Calu3 (cell line): Measurements from ENCODE around the gene WDR74. TPM values are rescaled to one million over a fixed set of nuclear protein-coding genes. Genes with fewer than 3 reads are reported as not detected.

ENCODE experiments used
- BruUV-seq: library from RNA; stranded (reverse); fragments of 400-500 nt; replicated peaks from 2 replicates; lab custom pipeline; 2021; lab: Mats Ljungman, UMichigan
- CTCF ChIA-PET: fragments of 300-600 bp; sonication (Branson Sonifier 250); formaldehyde crosslinking; loops from one replicate; lab custom pipeline; 2022; ENCODE audit warnings: antibody characterized with exemption; lab: Charles Lee
- DNase-seq: peaks from one replicate; pipeline ENCODE4 v3.0.0; 2022
- H3K27ac Mint-ChIP-seq: one replicate; pipeline ENCODE4 v1.8.0; 2022; ENCODE audit warnings: mixed read lengths; ENCODE audit not compliant: unreplicated experiment
- H3K27me3 Mint-ChIP-seq: one replicate; pipeline ENCODE4 v1.8.0; 2022; ENCODE audit warnings: mixed read lengths; ENCODE audit not compliant: unreplicated experiment
- H3K36me3 Mint-ChIP-seq: one replicate; pipeline ENCODE4 v1.8.0; 2022; ENCODE audit warnings: mild to moderate bottlenecking, moderate library complexity, mixed read lengths; ENCODE audit not compliant: insufficient read depth, unreplicated experiment
- H3K4me1 Mint-ChIP-seq: one replicate; pipeline ENCODE4 v1.8.0; 2022; ENCODE audit warnings: mild to moderate bottlenecking, low read depth, mixed read lengths; ENCODE audit not compliant: unreplicated experiment
- H3K4me3 Mint-ChIP-seq: one replicate; pipeline ENCODE4 v1.8.0; 2022; ENCODE audit warnings: mild to moderate bottlenecking, low read depth, moderate library complexity, mixed read lengths; ENCODE audit not compliant: unreplicated experiment
- H3K9me3 Mint-ChIP-seq: one replicate; pipeline ENCODE4 v1.8.0; 2022; ENCODE audit warnings: low read depth, mixed read lengths; ENCODE audit not compliant: unreplicated experiment
- intact Hi-C: fragments of 100-400 bp; cut with micrococcal nuclease; formaldehyde crosslinking; loops from one replicate; pipeline ENCODE4 v1.10.0; 2022; ENCODE audit not compliant: unreplicated experiment
- total RNA-seq: library from RNA; stranded (reverse); gene quantifications from 2 replicates; pipeline ENCODE4 v1.2.3, GENCODE V29; 2022
- TF ChIP-seq, protein P1 (sequence below): fragments of 200-600 bp; IDR thresholded peaks from one replicate; pipeline ENCODE4 v1.8.0; 2022; ENCODE audit warnings: antibody characterized with exemption; ENCODE audit not compliant: unreplicated experiment

Gene WDR74
- total RNA-seq, 1 experiment from 2014 or later: 87.7 TPM

DNA sequence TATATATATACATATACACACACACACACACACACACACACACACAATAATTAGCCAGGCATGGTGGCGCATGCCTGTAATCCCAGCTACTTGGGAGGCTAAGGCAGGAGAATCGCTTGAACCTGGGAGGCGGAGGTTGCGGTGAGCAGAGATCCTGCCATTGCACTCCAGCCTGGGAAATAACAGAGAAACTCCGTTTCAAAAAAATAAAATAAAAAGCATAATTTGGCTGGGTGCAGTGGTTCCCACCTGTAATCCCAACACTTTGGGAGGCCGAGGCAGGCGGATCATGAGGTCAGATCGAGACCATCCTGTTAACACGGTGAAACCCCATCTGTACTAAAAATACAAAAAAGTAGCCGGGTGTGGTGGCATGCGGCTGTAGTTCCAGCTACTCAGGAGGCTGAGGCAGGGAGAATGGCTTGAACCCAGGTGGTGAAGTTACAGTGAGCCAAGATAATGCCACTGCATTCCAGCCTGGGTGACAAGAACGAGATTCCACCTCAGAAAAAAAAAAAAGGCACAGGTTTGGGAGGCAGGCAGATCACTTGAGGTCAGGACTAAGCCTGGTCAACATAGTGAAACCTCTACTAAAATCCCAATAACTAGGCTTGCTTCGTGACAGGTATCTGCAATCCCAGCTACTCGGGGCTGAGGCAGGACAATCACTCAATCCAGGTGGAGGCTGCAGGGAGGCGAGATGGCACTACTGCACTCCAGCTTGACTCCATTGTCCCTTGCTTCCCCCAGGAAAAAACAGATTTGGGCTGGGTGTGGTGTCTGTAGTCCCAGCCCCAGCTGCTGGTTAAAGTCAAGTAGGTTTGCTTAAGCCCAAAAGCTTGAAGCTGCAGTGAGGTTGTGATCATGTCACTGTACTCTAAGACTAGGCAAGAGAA, 11.8 kb upstream of the WDR74 start:
- CTCF ChIA-PET: interaction anchor here (1.0 kb wide), 1 partner anchor 65 kb away, joined by 3 read pairs; no protein-coding TSS in a partner anchor
- no peak for DNase-seq
- Mint-ChIP-seq H3K9me3 (no peaks in the 10 kb centered on the region), H3K27me3 (no peaks in the 10 kb centered on the region), H3K36me3 (peaks cover 64% of the 10 kb centered on the region), H3K4me1 (peaks cover 25% of the 10 kb centered on the region), H3K27ac (peak overlapping the region; percentile 34), H3K4me3 (peak overlapping the region; percentile 22)
- BruUV-seq: no TSS peak
- TF ChIP-seq, protein P1, sequence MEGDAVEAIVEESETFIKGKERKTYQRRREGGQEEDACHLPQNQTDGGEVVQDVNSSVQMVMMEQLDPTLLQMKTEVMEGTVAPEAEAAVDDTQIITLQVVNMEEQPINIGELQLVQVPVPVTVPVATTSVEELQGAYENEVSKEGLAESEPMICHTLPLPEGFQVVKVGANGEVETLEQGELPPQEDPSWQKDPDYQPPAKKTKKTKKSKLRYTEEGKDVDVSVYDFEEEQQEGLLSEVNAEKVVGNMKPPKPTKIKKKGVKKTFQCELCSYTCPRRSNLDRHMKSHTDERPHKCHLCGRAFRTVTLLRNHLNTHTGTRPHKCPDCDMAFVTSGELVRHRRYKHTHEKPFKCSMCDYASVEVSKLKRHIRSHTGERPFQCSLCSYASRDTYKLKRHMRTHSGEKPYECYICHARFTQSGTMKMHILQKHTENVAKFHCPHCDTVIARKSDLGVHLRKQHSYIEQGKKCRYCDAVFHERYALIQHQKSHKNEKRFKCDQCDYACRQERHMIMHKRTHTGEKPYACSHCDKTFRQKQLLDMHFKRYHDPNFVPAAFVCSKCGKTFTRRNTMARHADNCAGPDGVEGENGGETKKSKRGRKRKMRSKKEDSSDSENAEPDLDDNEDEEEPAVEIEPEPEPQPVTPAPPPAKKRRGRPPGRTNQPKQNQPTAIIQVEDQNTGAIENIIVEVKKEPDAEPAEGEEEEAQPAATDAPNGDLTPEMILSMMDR: no peak
- intact Hi-C loops: no loop called here

DNA sequence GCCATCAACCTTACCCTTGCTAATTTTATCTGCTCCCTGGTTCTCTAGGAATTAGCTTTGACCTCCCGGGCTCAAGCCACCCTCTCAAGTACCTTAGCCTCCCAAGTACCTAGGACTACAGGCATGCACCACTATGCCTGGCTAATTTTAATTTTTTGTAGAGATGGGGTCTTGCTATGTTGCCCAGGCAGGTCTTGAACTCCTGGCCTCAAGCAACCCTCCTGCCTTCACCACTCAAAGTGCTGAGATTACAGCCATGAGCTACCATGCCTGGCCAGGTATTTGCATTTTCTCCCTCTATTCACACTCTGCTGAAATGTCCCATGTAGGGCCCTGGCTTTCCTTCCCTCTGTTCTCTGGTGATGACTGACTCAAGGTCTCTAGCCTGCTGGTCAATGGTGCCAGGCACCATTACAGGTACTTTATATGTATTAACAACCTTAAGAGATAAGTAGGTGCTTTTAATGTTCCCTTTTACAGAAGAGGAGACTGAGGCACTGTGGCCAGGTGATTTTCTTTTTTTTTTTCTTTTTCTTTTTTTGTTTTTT, 8.5 kb upstream of the WDR74 start:
- Mint-ChIP-seq H3K4me1 (peaks cover 12% of the 10 kb centered on the region), H3K4me3 (no peak overlapping the region), H3K9me3 (no peaks in the 10 kb centered on the region), H3K27ac (no peak overlapping the region), H3K36me3 (peaks cover 31% of the 10 kb centered on the region), H3K27me3 (no peaks in the 10 kb centered on the region)
- DNase-seq: no peak
- TF ChIP-seq, protein P1: no peak
- intact Hi-C loops: no loop called here
- CTCF ChIA-PET: no interaction called here
- BruUV-seq: no TSS peak

DNA sequence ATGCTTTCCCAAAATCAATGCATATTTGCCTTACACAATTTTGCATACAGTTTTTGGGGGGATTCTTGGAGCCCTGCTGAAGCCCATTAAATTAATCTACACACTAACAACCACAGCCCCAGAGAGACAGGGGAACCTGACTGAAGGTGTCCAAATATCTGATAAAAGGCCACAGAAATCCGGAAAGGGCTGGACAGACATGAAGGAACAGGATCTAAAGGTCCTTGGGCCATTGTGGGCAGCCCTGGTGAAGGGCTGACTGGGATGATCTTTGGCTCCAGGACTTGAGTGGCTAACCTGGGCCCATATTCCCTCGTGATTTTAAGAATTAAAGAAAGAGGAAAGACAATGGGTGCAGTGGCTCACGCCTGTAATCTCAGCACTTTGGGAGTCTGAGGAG, 6.8 kb upstream of the WDR74 start:
- no peaks in the 10 kb centered on the region for H3K27me3 Mint-ChIP-seq
- H3K4me3 Mint-ChIP-seq: no peak overlapping the region
- no peaks in the 10 kb centered on the region for H3K9me3 Mint-ChIP-seq
- no peaks in the 10 kb centered on the region for H3K4me1 Mint-ChIP-seq
- intact Hi-C loops: no loop called here
- CTCF ChIA-PET: interaction anchor here (0.5 to 0.6 kb wide), 2 partner anchors 11 to 78 kb away, joined by 3 to 4 read pairs; no protein-coding TSS in a partner anchor
- no TSS peak for BruUV-seq
- H3K27ac Mint-ChIP-seq: no peak overlapping the region
- TF ChIP-seq, protein P1: no peak
- DNase-seq: no peak
- peaks cover 14% of the 10 kb centered on the region for H3K36me3 Mint-ChIP-seq

DNA sequence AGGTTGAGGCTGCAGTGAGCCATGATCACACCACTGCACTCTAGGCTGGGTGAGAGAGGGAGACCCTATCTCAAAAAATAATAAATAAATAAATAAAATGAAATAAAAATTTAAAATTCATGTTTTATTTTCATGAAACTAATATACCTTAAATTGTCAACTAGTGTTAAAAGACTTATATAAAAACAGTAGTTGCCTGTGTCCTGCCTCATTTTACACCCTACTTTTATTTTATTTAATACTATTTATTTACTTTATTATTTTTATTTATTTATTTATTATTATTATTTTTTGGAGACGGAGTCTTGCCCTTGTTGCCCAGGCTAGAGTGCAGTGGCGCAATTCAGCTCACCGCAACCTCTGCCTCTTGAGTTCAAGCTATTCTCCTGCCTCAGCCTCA, 4.8 kb upstream of the WDR74 start:
- intact Hi-C loops: no loop called here
- Mint-ChIP-seq H3K4me3 (no peak overlapping the region), H3K36me3 (no peaks in the 10 kb centered on the region), H3K27me3 (no peaks in the 10 kb centered on the region), H3K27ac (no peak overlapping the region), H3K9me3 (no peaks in the 10 kb centered on the region), H3K4me1 (peaks cover 4% of the 10 kb centered on the region)
- DNase-seq: no peak
- CTCF ChIA-PET: no interaction called here
- BruUV-seq: no TSS peak
- TF ChIP-seq, protein P1: no peak
